Cardiac muscle cell (in vitro differentiated cells and primary cell): Measurements from ENCODE around the gene EMC9. TPM values are rescaled to one million over a fixed set of nuclear protein-coding genes. Genes with fewer than 3 reads are reported as not detected.

Source experiments
- DNase-seq, 2 donors: peaks; one replicate each; pipeline versions ENCODE4 v3.0.0 to v3.0.0-alpha.2; 2010 to 2017; ENCODE audit warnings: low read depth in 1 of 2, low spot score in 1 of 2
- H3K27ac ChIP-seq: fragments of 200-600 bp; sonication (generic); 2 replicates; pipeline ENCODE4 v1.5.1; 2016
- H3K27me3 ChIP-seq: fragments of 200-600 bp; sonication (generic); 2 replicates; pipeline ENCODE4 v1.6.0; 2016; ENCODE audit warnings: control low read depth
- H3K36me3 ChIP-seq: fragments of 200-600 bp; sonication (generic); 2 replicates; pipeline ENCODE4 v1.5.1; 2016; ENCODE audit warnings: control low read depth
- H3K4me1 ChIP-seq: fragments of 200-600 bp; sonication (generic); 2 replicates; pipeline ENCODE4 v1.8.1; 2017; ENCODE audit warnings: low read depth, mild to moderate bottlenecking, mixed run types
- H3K4me3 ChIP-seq: fragments of 200-600 bp; sonication (generic); 2 replicates; pipeline ENCODE4 v1.5.1; 2016; ENCODE audit warnings: mild to moderate bottlenecking
- H3K9me3 ChIP-seq: fragments of 200-600 bp; sonication (generic); 2 replicates; pipeline ENCODE4 v1.5.1; 2017; ENCODE audit warnings: low read depth, mild to moderate bottlenecking, control low read depth
- CTCF ChIP-seq: IDR thresholded peaks from 2 replicates; pipeline ENCODE4 v1.5.1; 2012; ENCODE audit warnings: low read depth, mild to moderate bottlenecking, low read length
- polyA plus RNA-seq: library from polyadenylated mRNA; unstranded; fragments of >200 nt; fragmentation: Nextera tagmentation; extraction: Ambion mirVana; gene quantifications from 2 replicates; pipeline ENCODE4 v1.2.1, GENCODE V29; 2016
- total RNA-seq: library from RNA; depleted of rRNA; stranded (reverse); fragments of >200 nt; gene quantifications from 2 replicates; pipeline ENCODE4 v1.2.3, GENCODE V29; 2016

Gene EMC9
- total and polyA plus RNA-seq, 2 experiments from 2014 or later = 69.3 to 82.3 TPM

GRCh38 chr14:24172261-24172860 lies 31.0 kb upstream of the EMC9 start:
- no peaks in the 10 kb centered on the region for H3K9me3 ChIP-seq
- peak overlapping the region; percentile 21 for H3K4me3 ChIP-seq
- H3K36me3 ChIP-seq = no peaks in the 10 kb centered on the region
- no peak overlapping the region for H3K27ac ChIP-seq
- no peaks in the 10 kb centered on the region for H3K27me3 ChIP-seq
- TF ChIP-seq CTCF = no peak
- no peaks in the 10 kb centered on the region for H3K4me1 ChIP-seq
- no peak for DNase-seq

- peak within 1 kb of the TSS; percentile 21 for H3K4me3 ChIP-seq
- H3K36me3 ChIP-seq = no peaks in the 10 kb centered on the region
- no peaks in the 10 kb centered on the region for H3K4me1 ChIP-seq
- no peaks in the 10 kb centered on the region for H3K9me3 ChIP-seq
- H3K27ac ChIP-seq = no peak within 1 kb of the TSS
- TF ChIP-seq CTCF = no peak
- H3K27me3 ChIP-seq = no peaks in the 10 kb centered on the region
- peak; percentile 91 to 98 for DNase-seq
These were observed 30.2 kb upstream of the EMC9 start, which contains the start of gene REC8 for GRCh38 chr14:24171422-24172260. REC8 (plus strand) TSS chr14:24172080; CDS start chr14:24172553, 473 bp downstream.

- TF ChIP-seq CTCF = no peak
- Histone ChIP-seq H3K27me3 (no peaks in the 10 kb centered on the region), H3K36me3 (peaks cover 4% of the 10 kb centered on the region), H3K9me3 (no peaks in the 10 kb centered on the region), H3K4me1 (no peaks in the 10 kb centered on the region), H3K27ac (no peak overlapping the region), H3K4me3 (no peak overlapping the region)
- no peak for DNase-seq
These were observed 26.2 kb upstream of the EMC9 start for GRCh38 chr14:24167469-24168114.

- Histone ChIP-seq H3K36me3 (peaks cover 4% of the 10 kb centered on the region), H3K27ac (no peak overlapping the region), H3K27me3 (no peaks in the 10 kb centered on the region), H3K4me3 (no peak overlapping the region), H3K9me3 (no peaks in the 10 kb centered on the region), H3K4me1 (peaks cover 6% of the 10 kb centered on the region)
- DNase-seq = no peak
- TF ChIP-seq CTCF = no peak
These were observed 24.4 kb upstream of the EMC9 start for GRCh38 chr14:24165785-24166184.

- no peak for DNase-seq
- H3K9me3 ChIP-seq = no peaks in the 10 kb centered on the region
- H3K4me1 ChIP-seq = peaks cover 11% of the 10 kb centered on the region
- H3K4me3 ChIP-seq = no peak overlapping the region
- peaks cover 8% of the 10 kb centered on the region for H3K36me3 ChIP-seq
- no peaks in the 10 kb centered on the region for H3K27me3 ChIP-seq
- H3K27ac ChIP-seq = no peak overlapping the region
- no peak for TF ChIP-seq CTCF
These were observed 23.2 kb upstream of the EMC9 start for GRCh38 chr14:24164518-24164991.
